Measurements from ENCODE around the gene TAS1R1. TPM values are rescaled to one million over a fixed set of nuclear protein-coding genes. Genes with fewer than 3 reads are reported as not detected.

Gene TAS1R1

GRCh38 chr1:6622396-6623152 lies 67.5 kb downstream of the TAS1R1 start:
- no peak overlapping the region for H3K9ac ChIP-seq (ENCODE audit: low read depth, low read length)
- H3K36me3 ChIP-seq (ENCODE audit: insufficient read depth, low read length) = peaks cover 52% of the 10 kb centered on the region
- no peak overlapping the region for H3K4me2 ChIP-seq (ENCODE audit: low read length)
- no peaks in the 10 kb centered on the region for H3K27me3 ChIP-seq (ENCODE audit: control insufficient read depth, insufficient read depth, low read length)
- H3K4me3 ChIP-seq (ENCODE audit: low read length) = no peak overlapping the region
- H3K4me1 ChIP-seq (ENCODE audit: control insufficient read depth, insufficient read depth, low read length) = peaks cover 11% of the 10 kb centered on the region
- no peaks in the 10 kb centered on the region for H3K9me3 ChIP-seq (replicated peaks; ENCODE audit: low read length)

- no peak overlapping the region for H3K4me3 ChIP-seq (ENCODE audit: low read length)
Measured at GRCh38 chr1:6623269-6623965, 68.3 kb downstream of the TAS1R1 start.

GRCh38 chr1:6624710-6625583 lies 69.8 kb downstream of the TAS1R1 start, which contains the start of gene THAP3:
TSS of gene THAP3 (plus strand) at chr1:6624868. CDS start at chr1:6625219, 351 bp downstream.
- H3K4me3 ChIP-seq (ENCODE audit: low read length) = peak within 1 kb of the TSS; percentile 90
- H3K27me3 ChIP-seq (ENCODE audit: control insufficient read depth, insufficient read depth, low read length) = no peaks in the 10 kb centered on the region
- peaks cover 63% of the 10 kb centered on the region for H3K36me3 ChIP-seq (ENCODE audit: insufficient read depth, low read length)
- peak within 1 kb of the TSS; percentile 91 for H3K9ac ChIP-seq (ENCODE audit: low read depth, low read length)
- H3K4me1 ChIP-seq (ENCODE audit: control insufficient read depth, insufficient read depth, low read length) = peaks cover 18% of the 10 kb centered on the region
- H3K4me2 ChIP-seq (ENCODE audit: low read length) = peak within 1 kb of the TSS; percentile 88
- H3K9me3 ChIP-seq (replicated peaks; ENCODE audit: low read length) = no peaks in the 10 kb centered on the region

More at GRCh38 chr1:6623269-6623965, 68.3 kb downstream of the TAS1R1 start:
- Histone ChIP-seq H3K4me2 (ENCODE audit: low read length) (no peak overlapping the region), H3K27me3 (ENCODE audit: control insufficient read depth, insufficient read depth, low read length) (no peaks in the 10 kb centered on the region), H3K36me3 (ENCODE audit: insufficient read depth, low read length) (peaks cover 54% of the 10 kb centered on the region), H3K9me3 (replicated peaks; ENCODE audit: low read length) (no peaks in the 10 kb centered on the region), H3K9ac (ENCODE audit: low read depth, low read length) (no peak overlapping the region), H3K4me1 (ENCODE audit: control insufficient read depth, insufficient read depth, low read length) (peaks cover 18% of the 10 kb centered on the region)

GRCh38 chr1:6625584-6626149 lies 70.6 kb downstream of the TAS1R1 start:
- Histone ChIP-seq H3K4me1 (ENCODE audit: control insufficient read depth, insufficient read depth, low read length) (peaks cover 18% of the 10 kb centered on the region), H3K27me3 (ENCODE audit: control insufficient read depth, insufficient read depth, low read length) (no peaks in the 10 kb centered on the region), H3K36me3 (ENCODE audit: insufficient read depth, low read length) (peaks cover 61% of the 10 kb centered on the region), H3K4me2 (ENCODE audit: low read length) (peak overlapping the region; percentile 88), H3K9me3 (replicated peaks; ENCODE audit: low read length) (no peaks in the 10 kb centered on the region), H3K4me3 (ENCODE audit: low read length) (peak overlapping the region; percentile 90), H3K9ac (ENCODE audit: low read depth, low read length) (peak overlapping the region; percentile 91)

GRCh38 chr1:6627031-6627430 lies 71.9 kb downstream of the TAS1R1 start:
- peaks cover 51% of the 10 kb centered on the region for H3K36me3 ChIP-seq (ENCODE audit: insufficient read depth, low read length)
- peaks cover 18% of the 10 kb centered on the region for H3K4me1 ChIP-seq (ENCODE audit: control insufficient read depth, insufficient read depth, low read length)
- H3K4me3 ChIP-seq (ENCODE audit: low read length) = no peak overlapping the region
- no peaks in the 10 kb centered on the region for H3K27me3 ChIP-seq (ENCODE audit: control insufficient read depth, insufficient read depth, low read length)
- H3K9me3 ChIP-seq (replicated peaks; ENCODE audit: low read length) = no peaks in the 10 kb centered on the region
- no peak overlapping the region for H3K4me2 ChIP-seq (ENCODE audit: low read length)
- H3K9ac ChIP-seq (ENCODE audit: low read depth, low read length) = no peak overlapping the region

- Histone ChIP-seq H3K9ac (ENCODE audit: low read depth, low read length) (no peak overlapping the region), H3K4me3 (ENCODE audit: low read length) (no peak overlapping the region), H3K36me3 (ENCODE audit: insufficient read depth, low read length) (peaks cover 51% of the 10 kb centered on the region), H3K4me2 (ENCODE audit: low read length) (peak overlapping the region; percentile 26), H3K9me3 (replicated peaks; ENCODE audit: low read length) (no peaks in the 10 kb centered on the region), H3K27me3 (ENCODE audit: control insufficient read depth, insufficient read depth, low read length) (no peaks in the 10 kb centered on the region), H3K4me1 (ENCODE audit: control insufficient read depth, insufficient read depth, low read length) (peaks cover 18% of the 10 kb centered on the region)
Measured at GRCh38 chr1:6627841-6628545, 72.9 kb downstream of the TAS1R1 start.

GRCh38 chr1:6628971-6629479 lies 73.9 kb downstream of the TAS1R1 start:
- Histone ChIP-seq H3K27me3 (ENCODE audit: control insufficient read depth, insufficient read depth, low read length) (no peaks in the 10 kb centered on the region), H3K36me3 (ENCODE audit: insufficient read depth, low read length) (peaks cover 51% of the 10 kb centered on the region), H3K9me3 (replicated peaks; ENCODE audit: low read length) (no peaks in the 10 kb centered on the region), H3K4me2 (ENCODE audit: low read length) (no peak overlapping the region), H3K4me1 (ENCODE audit: control insufficient read depth, insufficient read depth, low read length) (peaks cover 18% of the 10 kb centered on the region), H3K9ac (ENCODE audit: low read depth, low read length) (no peak overlapping the region), H3K4me3 (ENCODE audit: low read length) (no peak overlapping the region)

Small RNAs within 50 kb of the gene (small RNA-seq; reads per million reads assigned to genes)
- not detected for gene RNU6-731P
